ENCODE measurements around the gene PDE1A. TPM values are rescaled to one million over a fixed set of nuclear protein-coding genes. Genes with fewer than 3 reads are reported as not detected.

The PDE1A gene
- total RNA-seq, 3 donors from 2014 or later (not counting 1 experiment from before 2014, with no cell fraction given), result not detected

- no peak overlapping the region for H3K4me3 ChIP-seq (ENCODE audit: low read length)
- H3K4me1 ChIP-seq (ENCODE audit: control insufficient read depth, insufficient read depth, low read length), result no peaks in the 10 kb centered on the region
- no peaks in the 10 kb centered on the region for H3K9me3 ChIP-seq (ENCODE audit: control insufficient read depth, insufficient read depth, low read length)
- Mint-ChIP-seq H3K4me3 (no peak overlapping the region), H3K9me3 (no peaks in the 10 kb centered on the region), H3K27me3 (ENCODE audit: low read depth in 2 of 2) (no peaks in the 10 kb centered on the region), H3K36me3 (no peaks in the 10 kb centered on the region), H3K4me1 (no peaks in the 10 kb centered on the region), H3K27ac (no peak overlapping the region)
- ATAC-seq (no peak), DNase-seq (no peak)
- no peaks in the 10 kb centered on the region for H3K27me3 ChIP-seq (ENCODE audit: control insufficient read depth, insufficient read depth, low read length)
- H3K36me3 ChIP-seq (ENCODE audit: control insufficient read depth, insufficient read depth, low read length), result no peaks in the 10 kb centered on the region
- no peak overlapping the region for H3K27ac ChIP-seq (ENCODE audit: low read length)
- 95% methylated on average over 2 of the region's 4 CpGs for WGBS (ENCODE audit: insufficient coverage)
- intact Hi-C loops (cut with micrococcal nuclease), result no loop called here
- no peak for TF ChIP-seq CTCF (IDR thresholded peaks at IDR 0.05)
Measured at GRCh38 chr2:182226807-182227206, 200.0 kb downstream of the PDE1A start.

- Histone ChIP-seq H3K36me3 (ENCODE audit: control insufficient read depth, insufficient read depth, low read length) (no peaks in the 10 kb centered on the region), H3K27ac (ENCODE audit: low read length) (no peak overlapping the region), H3K9me3 (ENCODE audit: control insufficient read depth, insufficient read depth, low read length) (no peaks in the 10 kb centered on the region), H3K4me3 (ENCODE audit: low read length) (no peak overlapping the region), H3K4me1 (ENCODE audit: control insufficient read depth, insufficient read depth, low read length) (no peaks in the 10 kb centered on the region), H3K27me3 (ENCODE audit: control insufficient read depth, insufficient read depth, low read length) (no peaks in the 10 kb centered on the region)
- no peaks in the 10 kb centered on the region for H3K9me3 Mint-ChIP-seq
- H3K4me3 Mint-ChIP-seq, result no peak overlapping the region
- intact Hi-C loops (cut with micrococcal nuclease), result no loop called here
- no peaks in the 10 kb centered on the region for H3K27me3 Mint-ChIP-seq (ENCODE audit: low read depth in 2 of 2)
- WGBS (ENCODE audit: insufficient coverage), result 93% methylated on average over 3 of the region's 3 CpGs
- DNase-seq (no peak), ATAC-seq (no peak)
- H3K27ac Mint-ChIP-seq, result no peak overlapping the region
- no peaks in the 10 kb centered on the region for H3K36me3 Mint-ChIP-seq
- no peak for TF ChIP-seq CTCF (IDR thresholded peaks at IDR 0.05)
- H3K4me1 Mint-ChIP-seq, result no peaks in the 10 kb centered on the region
Measured at GRCh38 chr2:182224669-182225068, 202.2 kb downstream of the PDE1A start.

- Histone ChIP-seq H3K27ac (ENCODE audit: low read length) (no peak overlapping the region), H3K4me3 (ENCODE audit: low read length) (no peak overlapping the region), H3K4me1 (ENCODE audit: control insufficient read depth, insufficient read depth, low read length) (no peaks in the 10 kb centered on the region), H3K27me3 (ENCODE audit: control insufficient read depth, insufficient read depth, low read length) (no peaks in the 10 kb centered on the region), H3K9me3 (ENCODE audit: control insufficient read depth, insufficient read depth, low read length) (no peaks in the 10 kb centered on the region), H3K36me3 (ENCODE audit: control insufficient read depth, insufficient read depth, low read length) (no peaks in the 10 kb centered on the region)
- H3K27me3 Mint-ChIP-seq (ENCODE audit: low read depth in 2 of 2), result no peaks in the 10 kb centered on the region
- WGBS (ENCODE audit: insufficient coverage), result 67% methylated on average over 2 of the region's 3 CpGs
- no peak for DNase-seq
- no peak overlapping the region for H3K4me3 Mint-ChIP-seq
- peaks cover 0 to 4% of the 10 kb centered on the region in 2 donors for H3K9me3 Mint-ChIP-seq
- no peak for ATAC-seq
- no peaks in the 10 kb centered on the region for H3K36me3 Mint-ChIP-seq
- H3K4me1 Mint-ChIP-seq, result no peaks in the 10 kb centered on the region
- TF ChIP-seq CTCF (IDR thresholded peaks at IDR 0.05), result no peak
- H3K27ac Mint-ChIP-seq, result no peak overlapping the region
- intact Hi-C loops (cut with micrococcal nuclease), result no loop called here
Measured at GRCh38 chr2:182220998-182221397, 205.8 kb downstream of the PDE1A start.

- Histone ChIP-seq H3K4me3 (ENCODE audit: low read length) (no peak overlapping the region), H3K36me3 (ENCODE audit: control insufficient read depth, insufficient read depth, low read length) (no peaks in the 10 kb centered on the region), H3K27me3 (ENCODE audit: control insufficient read depth, insufficient read depth, low read length) (no peaks in the 10 kb centered on the region), H3K9me3 (ENCODE audit: control insufficient read depth, insufficient read depth, low read length) (no peaks in the 10 kb centered on the region), H3K27ac (ENCODE audit: low read length) (no peak overlapping the region), H3K4me1 (ENCODE audit: control insufficient read depth, insufficient read depth, low read length) (no peaks in the 10 kb centered on the region)
- no peaks in the 10 kb centered on the region for H3K4me1 Mint-ChIP-seq
- no peak for TF ChIP-seq CTCF (IDR thresholded peaks at IDR 0.05)
- DNase-seq (no peak), ATAC-seq (no peak)
- H3K27ac Mint-ChIP-seq, result no peak overlapping the region
- H3K9me3 Mint-ChIP-seq, result peaks cover 0 to 4% of the 10 kb centered on the region in 2 donors
- WGBS (ENCODE audit: insufficient coverage), result no CpG with 5 or more reads among the region's 1 CpG
- no peak overlapping the region for H3K4me3 Mint-ChIP-seq
- no peaks in the 10 kb centered on the region for H3K27me3 Mint-ChIP-seq (ENCODE audit: low read depth in 2 of 2)
- H3K36me3 Mint-ChIP-seq, result no peaks in the 10 kb centered on the region
- intact Hi-C loops (cut with micrococcal nuclease), result no loop called here
Measured at GRCh38 chr2:182220335-182220734, 206.5 kb downstream of the PDE1A start.

Data from natural killer cell (primary cell).